ENCODE results near the gene ATP4B. TPM values are rescaled to one million over a fixed set of nuclear protein-coding genes. Genes with fewer than 3 reads are reported as not detected.

ATP4B gene
- polyA plus RNA-seq, 2 of the 4 experiments (the other 2 are of a cell fraction), result not detected

- ATAC-seq, result no peak
- ChIA-PET CTCF (interaction anchor here (1.1 kb wide), 1 partner anchor 63 kb away, joined by 4 read pairs; no protein-coding TSS in a partner anchor), POLR2A (no interaction called here)
- peaks cover 8% of the 10 kb centered on the region for H3K9me3 ChIP-seq
- H3K27ac ChIP-seq, result no peak overlapping the region
- H3K4me1 ChIP-seq, result no peaks in the 10 kb centered on the region
- TF ChIP-seq CEBPB (IDR thresholded peaks at IDR 0.05), result peak in 1 of 2 experiments; percentile 20; a peak in 1 of 4 replicates
- TF ChIP-seq ZSCAN20 (CRISPR knock-in tag; IDR thresholded peaks at IDR 0.05), result no peak
- no peak for DNase-seq (ENCODE audit: low read depth in 1 of 2, low spot score in 1 of 2)
- no peak overlapping the region for H3K4me2 ChIP-seq
- 45% methylated on average over 2 of the region's 2 CpGs for WGBS (ENCODE audit: missing lambda C conversion rate)
- FAIRE-seq, result no peak
- no peak overlapping the region for H3K4me3 ChIP-seq
These were observed 3.5 kb upstream of the ATP4B start for GRCh38 chr13:113661509-113661908.

GRCh38 chr13:113660066-113660465 is 2.1 kb upstream of the ATP4B start:
- Histone ChIP-seq H3K9me3 (peaks cover 8% of the 10 kb centered on the region), H3K4me1 (no peaks in the 10 kb centered on the region), H3K27ac (no peak overlapping the region), H3K4me2 (no peak overlapping the region), H3K4me3 (no peak overlapping the region)
- ATAC-seq, result no peak
- 63% methylated on average over 3 of the region's 3 CpGs for WGBS (ENCODE audit: missing lambda C conversion rate)
- ChIA-PET POLR2A (no interaction called here), CTCF (no interaction called here)
- no peak for FAIRE-seq
- no peak for TF ChIP-seq NPAS2 (CRISPR knock-in tag; IDR thresholded peaks at IDR 0.05; ENCODE audit: borderline replicate concordance)
- no peak for TF ChIP-seq HMGXB4 (CRISPR knock-in tag; IDR thresholded peaks at IDR 0.05; ENCODE audit: borderline replicate concordance)
- TF ChIP-seq ZFP36 (IDR thresholded peaks at IDR 0.05; ENCODE audit: borderline replicate concordance, partially characterized antibody), result no peak
- no peak for TF ChIP-seq HDAC2 (IDR thresholded peaks at IDR 0.05)
- no peak for TF ChIP-seq TP53 (CRISPR knock-in tag; IDR thresholded peaks at IDR 0.05)
- no peak for TF ChIP-seq ZNF302 (CRISPR knock-in tag; IDR thresholded peaks at IDR 0.05)
- no peak for TF ChIP-seq RAD21 (conservative IDR thresholded peaks at IDR 0.05 in 1 of 2, IDR thresholded peaks at IDR 0.05 in 1 of 2)
- TF ChIP-seq FOXS1 (CRISPR knock-in tag; IDR thresholded peaks at IDR 0.05), result no peak
- no peak for DNase-seq (ENCODE audit: low read depth in 1 of 2, low spot score in 1 of 2)

- H3K4me3 ChIP-seq, result no peak overlapping the region
- no peak for ATAC-seq
- ChIA-PET CTCF (no interaction called here), POLR2A (no interaction called here)
- peaks cover 8% of the 10 kb centered on the region for H3K9me3 ChIP-seq
- FAIRE-seq, result no peak
- H3K27ac ChIP-seq, result no peak overlapping the region
- TF ChIP-seq RCOR1 (IDR thresholded peaks at IDR 0.05; ENCODE audit: low read depth, low read length), result no peak
- TF ChIP-seq MAFK (IDR thresholded peaks at IDR 0.05; ENCODE audit: partially characterized antibody), result no peak
- no peak for DNase-seq (ENCODE audit: low read depth in 1 of 2, low spot score in 1 of 2)
- 51% methylated on average over 8 of the region's 8 CpGs for WGBS (ENCODE audit: missing lambda C conversion rate)
- no peak overlapping the region for H3K4me2 ChIP-seq
- H3K4me1 ChIP-seq, result no peaks in the 10 kb centered on the region
These were observed 1.3 kb upstream of the ATP4B start for GRCh38 chr13:113659337-113659736.

GRCh38 chr13:113658836-113659235 is 838 bp upstream of the ATP4B start:
- WGBS (ENCODE audit: missing lambda C conversion rate), result 68% methylated on average over 9 of the region's 14 CpGs
- ChIA-PET POLR2A (no interaction called here), CTCF (no interaction called here)
- no peak overlapping the region for H3K27ac ChIP-seq
- no peaks in the 10 kb centered on the region for H3K4me1 ChIP-seq
- DNase-seq (ENCODE audit: low read depth in 1 of 2, low spot score in 1 of 2) (no peak), FAIRE-seq (no peak), ATAC-seq (no peak)
- TF ChIP-seq PHF8 (IDR thresholded peaks at IDR 0.05; ENCODE audit: borderline replicate concordance, low read depth) (no peak), EP300 (IDR thresholded peaks at IDR 0.05) (no peak), ZNF302 (CRISPR knock-in tag; IDR thresholded peaks at IDR 0.05) (no peak), REST (IDR thresholded peaks at IDR 0.05) (no peak), NR3C1 (IDR thresholded peaks at IDR 0.05) (no peak)
- no peak overlapping the region for H3K4me3 ChIP-seq
- H3K4me2 ChIP-seq, result no peak overlapping the region
- H3K9me3 ChIP-seq, result peaks cover 8% of the 10 kb centered on the region
